Measurements from ENCODE around the gene RAB30. TPM values are rescaled to one million over a fixed set of nuclear protein-coding genes. Genes with fewer than 3 reads are reported as not detected.

RAB30 gene
- total RNA-seq, 1 donor from 2014 or later = 10.8 TPM

- no peak for DNase-seq (ENCODE audit: extremely low spot score in 2 of 2)
- Histone ChIP-seq H3K36me3 (no peaks in the 10 kb centered on the region), H3K4me1 (peaks cover 7% of the 10 kb centered on the region), H3K9me3 (no peaks in the 10 kb centered on the region), H3K27ac (no peak overlapping the region), H3K27me3 (no peaks in the 10 kb centered on the region), H3K4me3 (no peak overlapping the region)
- TF ChIP-seq CTCF (IDR thresholded peaks at IDR 0.05) = no peak
- no peak for TF ChIP-seq POLR2A (IDR thresholded peaks at IDR 0.05)
- no peak for TF ChIP-seq POLR2AphosphoS5 (IDR thresholded peaks at IDR 0.05; ENCODE audit: insufficient read depth in 1 of 2, low read depth in 1 of 2)
- intact Hi-C loops (cut with DNase I) = no loop called here
Observed at GRCh38 chr11:82987997-82988396, 83.7 kb downstream of the RAB30 start.

- Histone ChIP-seq H3K27me3 (no peaks in the 10 kb centered on the region), H3K4me3 (no peak overlapping the region), H3K9me3 (no peaks in the 10 kb centered on the region), H3K27ac (no peak overlapping the region), H3K36me3 (no peaks in the 10 kb centered on the region), H3K4me1 (no peaks in the 10 kb centered on the region)
- TF ChIP-seq CTCF (IDR thresholded peaks at IDR 0.05) (no peak), POLR2A (IDR thresholded peaks at IDR 0.05) (no peak), POLR2AphosphoS5 (IDR thresholded peaks at IDR 0.05; ENCODE audit: insufficient read depth in 1 of 2, low read depth in 1 of 2) (no peak)
- no peak for DNase-seq (ENCODE audit: extremely low spot score in 2 of 2)
- intact Hi-C loops (cut with DNase I) = no loop called here
Observed at GRCh38 chr11:82986446-82986845, 85.3 kb downstream of the RAB30 start.

- TF ChIP-seq POLR2AphosphoS5 (IDR thresholded peaks at IDR 0.05; ENCODE audit: insufficient read depth in 1 of 2, low read depth in 1 of 2) = no peak
- no peak for TF ChIP-seq CTCF (IDR thresholded peaks at IDR 0.05)
- TF ChIP-seq POLR2A (IDR thresholded peaks at IDR 0.05) = no peak
- H3K9me3 ChIP-seq = no peaks in the 10 kb centered on the region
- intact Hi-C loops (cut with DNase I) = no loop called here
Observed at GRCh38 chr11:82981852-82982251, 89.8 kb downstream of the RAB30 start.

GRCh38 chr11:82980947-82981346, 90.8 kb downstream of the RAB30 start:
- DNase-seq (ENCODE audit: extremely low spot score in 2 of 2) = no peak
- no peak overlapping the region for H3K4me3 ChIP-seq
- no peaks in the 10 kb centered on the region for H3K4me1 ChIP-seq
- no peaks in the 10 kb centered on the region for H3K27me3 ChIP-seq
- H3K9me3 ChIP-seq = no peaks in the 10 kb centered on the region
- H3K36me3 ChIP-seq = no peaks in the 10 kb centered on the region
- no peak overlapping the region for H3K27ac ChIP-seq
- intact Hi-C loops (cut with DNase I) = no loop called here
- TF ChIP-seq POLR2AphosphoS5 (IDR thresholded peaks at IDR 0.05; ENCODE audit: insufficient read depth in 1 of 2, low read depth in 1 of 2) (no peak), POLR2A (IDR thresholded peaks at IDR 0.05) (no peak), CTCF (IDR thresholded peaks at IDR 0.05) (no peak)

More at GRCh38 chr11:82981852-82982251, 89.8 kb downstream of the RAB30 start:
- H3K36me3 ChIP-seq = no peaks in the 10 kb centered on the region
- H3K4me1 ChIP-seq = no peaks in the 10 kb centered on the region
- DNase-seq (ENCODE audit: extremely low spot score in 2 of 2) = no peak
- H3K27me3 ChIP-seq = no peaks in the 10 kb centered on the region
- H3K27ac ChIP-seq = no peak overlapping the region
- H3K4me3 ChIP-seq = no peak overlapping the region

- no peaks in the 10 kb centered on the region for H3K4me1 ChIP-seq
- H3K9me3 ChIP-seq = no peaks in the 10 kb centered on the region
- no peaks in the 10 kb centered on the region for H3K27me3 ChIP-seq
- intact Hi-C loops (cut with DNase I) = no loop called here
- no peak overlapping the region for H3K4me3 ChIP-seq
- no peak for DNase-seq (ENCODE audit: extremely low spot score in 2 of 2)
- TF ChIP-seq CTCF (IDR thresholded peaks at IDR 0.05) = no peak
- TF ChIP-seq POLR2AphosphoS5 (IDR thresholded peaks at IDR 0.05; ENCODE audit: insufficient read depth in 1 of 2, low read depth in 1 of 2) = no peak
- TF ChIP-seq POLR2A (IDR thresholded peaks at IDR 0.05) = no peak
- no peaks in the 10 kb centered on the region for H3K36me3 ChIP-seq
- H3K27ac ChIP-seq = no peak overlapping the region
Observed at GRCh38 chr11:82980292-82980691, 91.4 kb downstream of the RAB30 start.
